H1 (cell line): Measurements from ENCODE around the gene MYH7B. TPM values are rescaled to one million over a fixed set of nuclear protein-coding genes. Genes with fewer than 3 reads are reported as not detected.

Source experiments
- BRCA1 ChIP-seq: IDR thresholded peaks from 2 replicates; pipeline ENCODE4 v1.6.1; 2012; ENCODE audit warnings: low read depth, low read length, improper control_type of control experiment
- HDAC2 ChIP-seq, 2 experiments: fragments of 300-600 bp in 1 of 2; sonication (generic) in 1 of 2; IDR thresholded peaks; 2 replicates each; pipeline ENCODE4 v1.6.1; 2011 to 2012; ENCODE audit warnings: low read depth in 2 of 2, low read length in 2 of 2, mild to moderate bottlenecking in 2 of 2, moderate library complexity in 2 of 2, borderline replicate concordance in 1 of 2, inconsistent platforms in 1 of 2
- JUN ChIP-seq: IDR thresholded peaks from 2 replicates; pipeline ENCODE4 v1.6.1; 2011; ENCODE audit warnings: low read depth, mild to moderate bottlenecking, improper control_type of control experiment, low read length
- NRF1 ChIP-seq: IDR thresholded peaks from 2 replicates; pipeline ENCODE4 v1.6.1; 2011; ENCODE audit warnings: mild to moderate bottlenecking, low read depth, low read length, improper control_type of control experiment
- SP1 ChIP-seq: IDR thresholded peaks from 2 replicates; pipeline ENCODE4 v1.6.1; 2011; ENCODE audit warnings: low read depth, low read length
- polyA plus RNA-seq, 7 experiments: library from polyadenylated mRNA; depleted of rRNA in 3 of 7; stranded (reverse) in 5 of 7; unstranded in 2 of 7; fragments of >200 nt in 5 of 7; fragments of 200-250 nt in 2 of 7; gene quantifications; 1 replicate in 5 of 7; 2 replicates in 1 of 7; 4 replicates in 1 of 7; pipeline versions ENCODE4 v1.2.1 to v1.2.3, GENCODE V29; 2011 to 2013; ENCODE audit warnings: missing spikeins in 2 of 7, mixed read lengths in 2 of 7
- total RNA-seq: library from RNA; stranded (reverse); fragmentation: NEBNext Ultra II Directional; extraction: Animal tissue kit (Norgen Biotek cat#: 25700); gene quantifications from 2 replicates; pipeline ENCODE4 v1.2.1, GENCODE V29; 2021

MYH7B gene
- total and polyA plus RNA-seq, 2 of the 8 experiments (the other 6 are each of a cell fraction or from before 2014, with no cell fraction given), result 0.15 to 0.30 TPM

- TF ChIP-seq JUN (no peak), NRF1 (no peak), BRCA1 (no peak), SP1 (no peak), HDAC2 (IDR thresholded peaks at IDR 0.05; ENCODE audit: borderline replicate concordance in 1 of 2, low read depth in 2 of 2, low read length in 2 of 2) (no peak)
These were observed 9.4 kb downstream of the MYH7B start (continued) for GRCh38 chr20:34965051-34965450.
